Retinal pigment epithelial cell (primary cell): Measurements from ENCODE around the gene ARID3B.
"Not testable (repeated sequence)": the region's sequence is repeated elsewhere in the genome, so short reads cannot be mapped to it uniquely, and the experiment has no call there.

Experiments
- DNase-seq: peaks from one replicate; pipeline ENCODE4 v3.0.0-alpha.2; 2010; ENCODE audit warnings: low read depth
- H3K4me3 ChIP-seq: 2 replicates; pipeline ENCODE4 v1.5.1; 2011; ENCODE audit warnings: mild to moderate bottlenecking, low read length, control low read depth, moderate library complexity
- TF ChIP-seq, protein P1 (sequence below): conservative IDR thresholded peaks from 2 replicates; pipeline ENCODE4 v1.5.1; 2011; ENCODE audit warnings: low read depth, low read length, control low read depth, inconsistent platforms

ARID3B gene

GRCh38 chr15:74504418-74504817 lies 36.6 kb upstream of the ARID3B start:
- H3K4me3 ChIP-seq: no peak overlapping the region
- DNase-seq: no peak
- TF ChIP-seq, protein P1, sequence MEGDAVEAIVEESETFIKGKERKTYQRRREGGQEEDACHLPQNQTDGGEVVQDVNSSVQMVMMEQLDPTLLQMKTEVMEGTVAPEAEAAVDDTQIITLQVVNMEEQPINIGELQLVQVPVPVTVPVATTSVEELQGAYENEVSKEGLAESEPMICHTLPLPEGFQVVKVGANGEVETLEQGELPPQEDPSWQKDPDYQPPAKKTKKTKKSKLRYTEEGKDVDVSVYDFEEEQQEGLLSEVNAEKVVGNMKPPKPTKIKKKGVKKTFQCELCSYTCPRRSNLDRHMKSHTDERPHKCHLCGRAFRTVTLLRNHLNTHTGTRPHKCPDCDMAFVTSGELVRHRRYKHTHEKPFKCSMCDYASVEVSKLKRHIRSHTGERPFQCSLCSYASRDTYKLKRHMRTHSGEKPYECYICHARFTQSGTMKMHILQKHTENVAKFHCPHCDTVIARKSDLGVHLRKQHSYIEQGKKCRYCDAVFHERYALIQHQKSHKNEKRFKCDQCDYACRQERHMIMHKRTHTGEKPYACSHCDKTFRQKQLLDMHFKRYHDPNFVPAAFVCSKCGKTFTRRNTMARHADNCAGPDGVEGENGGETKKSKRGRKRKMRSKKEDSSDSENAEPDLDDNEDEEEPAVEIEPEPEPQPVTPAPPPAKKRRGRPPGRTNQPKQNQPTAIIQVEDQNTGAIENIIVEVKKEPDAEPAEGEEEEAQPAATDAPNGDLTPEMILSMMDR: no peak

DNA sequence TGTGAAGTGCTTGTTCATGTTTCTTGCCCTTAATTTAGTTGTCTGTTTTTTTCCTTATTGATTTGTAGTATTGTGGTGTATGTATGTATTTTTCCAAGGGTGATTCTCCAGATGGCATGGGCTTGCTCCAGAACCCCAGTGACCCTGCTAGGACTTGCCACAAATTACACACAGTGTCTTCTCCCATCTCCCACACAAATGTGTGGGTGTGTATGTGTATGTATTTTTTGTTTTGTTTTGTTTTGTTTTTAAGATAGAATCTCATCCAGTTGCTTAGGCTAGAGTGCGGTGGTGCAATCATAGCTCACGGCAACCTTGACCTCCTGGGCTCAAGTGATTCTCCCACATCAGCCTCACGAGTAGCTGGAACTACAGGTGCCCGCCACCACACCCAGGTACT lies 36.2 kb upstream of the ARID3B start:
- TF ChIP-seq, protein P1: no peak
- H3K4me3 ChIP-seq: no peak overlapping the region
- no peak for DNase-seq

GRCh38 chr15:74505837-74506514 lies 35.0 kb upstream of the ARID3B start:
- no peak for DNase-seq
- no peak overlapping the region for H3K4me3 ChIP-seq
- TF ChIP-seq, protein P1: no peak

DNA sequence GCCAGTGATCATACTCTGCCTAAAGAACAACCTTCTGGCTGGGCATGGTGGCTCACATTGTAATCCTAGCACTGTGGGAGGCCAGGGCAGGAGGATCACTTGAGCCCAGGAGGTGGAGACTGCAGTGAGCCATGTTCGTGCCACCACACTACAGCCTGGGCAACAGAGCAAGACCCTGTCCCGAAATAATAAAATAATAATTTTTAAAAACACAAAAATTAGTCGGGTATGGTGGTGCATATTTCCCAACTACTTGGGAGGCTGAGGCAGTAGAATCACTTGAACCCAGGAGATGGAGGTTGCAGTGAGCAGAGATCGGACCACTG lies 34.5 kb upstream of the ARID3B start:
- TF ChIP-seq, protein P1: no peak
- DNase-seq: no peak
- H3K4me3 ChIP-seq: no peak overlapping the region

DNA sequence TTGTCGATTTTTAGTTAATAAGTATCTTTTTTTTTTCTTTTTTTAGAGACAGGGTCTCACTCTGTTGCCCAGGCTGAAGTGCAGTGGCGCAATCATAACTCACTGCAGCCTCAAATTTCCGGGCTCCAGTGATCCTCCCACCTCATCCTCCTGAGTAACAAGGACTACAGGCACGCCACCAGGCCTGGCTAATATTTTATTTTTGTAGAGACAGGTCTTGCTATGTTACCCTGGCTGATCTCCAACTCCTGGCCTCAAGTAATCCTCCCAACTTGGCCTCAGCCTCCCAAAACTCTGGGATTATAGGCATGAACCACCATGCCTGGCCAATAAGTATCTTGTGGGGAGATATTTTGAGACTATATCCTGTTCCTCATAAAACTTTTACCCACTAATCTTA lies 29.4 kb upstream of the ARID3B start:
- no peak for DNase-seq
- TF ChIP-seq, protein P1: no peak
- no peak overlapping the region for H3K4me3 ChIP-seq

GRCh38 chr15:74514059-74514458 lies 27.0 kb upstream of the ARID3B start:
- H3K4me3 ChIP-seq, DNase-seq: not testable (repeated sequence)

DNA sequence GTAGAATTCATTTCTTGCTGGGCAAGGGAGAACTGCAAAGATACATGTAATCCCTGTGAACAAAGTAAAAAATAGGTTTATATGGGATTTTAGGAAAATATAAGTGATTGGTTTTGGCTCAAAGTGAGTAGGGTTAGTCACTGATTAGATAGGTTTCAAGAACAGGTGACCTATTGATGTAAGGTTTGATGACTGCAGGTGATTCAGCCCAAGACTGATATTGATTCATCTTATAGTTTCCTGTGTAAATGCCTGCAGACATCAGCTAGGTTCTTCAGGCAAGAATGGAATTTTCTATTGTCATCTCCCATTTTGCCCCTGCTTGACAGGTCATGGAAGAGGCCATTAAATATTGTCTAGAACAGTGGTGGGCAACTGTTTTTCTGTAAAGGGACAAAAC lies 23.9 kb upstream of the ARID3B start:
- no peak for DNase-seq
- H3K4me3 ChIP-seq: no peak overlapping the region
- TF ChIP-seq, protein P1: no peak

DNA sequence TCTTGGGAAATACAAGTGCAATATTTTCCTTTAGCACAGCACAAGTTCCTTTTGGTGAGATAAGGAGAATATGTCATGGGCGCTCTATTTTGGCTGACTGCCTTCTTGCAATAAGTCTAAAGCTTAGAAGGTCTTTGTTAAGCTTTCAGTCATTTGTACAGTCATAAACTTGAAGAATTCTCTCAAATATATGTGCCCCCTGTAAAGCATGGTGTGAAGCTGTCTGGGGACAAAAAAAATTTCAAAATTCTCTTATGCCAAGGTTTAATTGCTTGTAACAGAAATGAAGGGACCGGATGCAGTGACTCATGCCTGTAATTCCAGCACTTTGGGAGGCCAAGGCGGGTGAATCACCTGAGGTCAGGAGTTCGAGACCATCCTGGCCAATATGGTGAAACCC lies 21.7 kb upstream of the ARID3B start:
- no peak for DNase-seq
- TF ChIP-seq, protein P1: no peak
- no peak overlapping the region for H3K4me3 ChIP-seq
